ENCODE results near the gene GRID1. TPM values are rescaled to one million over a fixed set of nuclear protein-coding genes. Genes with fewer than 3 reads are reported as not detected.

Gene GRID1
- polyA plus RNA-seq, 4 donors, result 0.27 to 1.1 (median 0.40) TPM; not detected in 1

- Histone ChIP-seq H3K4me3 (ENCODE audit: low read depth in 1 of 3, low read length in 3 of 3) (no peak overlapping the region), H3K4me1 (ENCODE audit: control insufficient read depth in 3 of 3, insufficient read depth in 2 of 3, low read depth in 1 of 3, low read length in 2 of 3) (peaks cover 0 to 42% (median 3%) of the 10 kb centered on the region in 3 donors), H3K27me3 (ENCODE audit: control insufficient read depth in 3 of 3, insufficient read depth in 3 of 3, low read length in 3 of 3) (peaks cover 23 to 54% (median 26%) of the 10 kb centered on the region in 3 donors), H3K36me3 (ENCODE audit: control insufficient read depth in 3 of 3, insufficient read depth in 2 of 3, low read depth in 1 of 3, low read length in 3 of 3) (no peaks in the 10 kb centered on the region), H3K27ac (ENCODE audit: low read depth in 1 of 3, low read length in 2 of 3) (no peak overlapping the region), H3K9me3 (ENCODE audit: control insufficient read depth in 2 of 2, insufficient read depth in 1 of 2, low read depth in 1 of 2, low read length in 1 of 2) (no peaks in the 10 kb centered on the region)
- FAIRE-seq, result no peak
- DNase-seq, result peak in 1 of 2 donors; percentile 28
- WGBS, 3 donors, result 20 to 39% (median 26%) methylated on average over 29 of the region's 29 CpGs
These were observed 2.6 kb downstream of the GRID1 start for GRCh38 chr10:86363833-86364490.

DNA sequence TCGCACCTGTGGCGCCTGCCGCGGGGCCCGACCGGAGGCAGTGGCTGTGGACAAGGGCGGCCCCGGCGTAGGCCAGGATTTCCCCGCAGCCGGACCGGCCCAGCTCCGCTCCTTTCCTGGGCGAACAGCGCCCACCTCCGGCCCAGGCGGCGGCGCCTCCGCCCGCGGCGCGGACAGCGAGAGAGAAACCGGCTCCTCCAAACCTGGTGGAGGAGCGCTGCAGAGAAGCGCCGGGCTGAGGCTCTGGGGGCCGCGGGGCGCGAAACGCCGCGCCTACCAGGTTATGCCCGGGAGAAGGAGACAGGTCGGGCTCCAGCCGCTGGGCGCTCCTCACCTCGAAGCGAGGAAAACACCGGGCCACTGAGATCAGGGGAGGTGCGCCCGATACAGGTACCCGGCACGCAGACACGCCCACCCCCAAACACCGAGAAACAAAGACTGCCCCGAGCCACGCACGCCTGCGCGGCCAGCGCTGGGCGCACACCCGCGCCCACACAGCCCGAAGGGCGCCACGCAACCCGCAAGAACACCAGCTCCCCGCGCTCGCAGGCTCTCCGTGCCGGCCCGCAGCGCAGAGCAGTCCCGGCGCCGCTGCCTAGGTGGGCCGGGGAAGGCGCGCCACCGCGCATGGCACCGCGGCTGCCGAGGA, 3.3 kb downstream of the GRID1 start:
- FAIRE-seq (no peak), DNase-seq (peak in 1 of 2 donors; percentile 71)
- Histone ChIP-seq H3K4me1 (ENCODE audit: control insufficient read depth in 3 of 3, insufficient read depth in 2 of 3, low read depth in 1 of 3, low read length in 2 of 3) (peaks cover 0 to 42% (median 3%) of the 10 kb centered on the region in 3 donors), H3K27ac (ENCODE audit: low read depth in 1 of 3, low read length in 2 of 3) (no peak overlapping the region), H3K4me3 (ENCODE audit: low read depth in 1 of 3, low read length in 3 of 3) (no peak overlapping the region), H3K27me3 (ENCODE audit: control insufficient read depth in 3 of 3, insufficient read depth in 3 of 3, low read length in 3 of 3) (peaks cover 21 to 47% (median 23%) of the 10 kb centered on the region in 3 donors), H3K9me3 (ENCODE audit: control insufficient read depth in 2 of 2, insufficient read depth in 1 of 2, low read depth in 1 of 2, low read length in 1 of 2) (no peaks in the 10 kb centered on the region), H3K36me3 (ENCODE audit: control insufficient read depth in 3 of 3, insufficient read depth in 2 of 3, low read depth in 1 of 3, low read length in 3 of 3) (no peaks in the 10 kb centered on the region)
- 3 to 27% (median 14%) methylated on average over 56 to 80 of the region's 80 CpGs for WGBS, 3 donors

DNA sequence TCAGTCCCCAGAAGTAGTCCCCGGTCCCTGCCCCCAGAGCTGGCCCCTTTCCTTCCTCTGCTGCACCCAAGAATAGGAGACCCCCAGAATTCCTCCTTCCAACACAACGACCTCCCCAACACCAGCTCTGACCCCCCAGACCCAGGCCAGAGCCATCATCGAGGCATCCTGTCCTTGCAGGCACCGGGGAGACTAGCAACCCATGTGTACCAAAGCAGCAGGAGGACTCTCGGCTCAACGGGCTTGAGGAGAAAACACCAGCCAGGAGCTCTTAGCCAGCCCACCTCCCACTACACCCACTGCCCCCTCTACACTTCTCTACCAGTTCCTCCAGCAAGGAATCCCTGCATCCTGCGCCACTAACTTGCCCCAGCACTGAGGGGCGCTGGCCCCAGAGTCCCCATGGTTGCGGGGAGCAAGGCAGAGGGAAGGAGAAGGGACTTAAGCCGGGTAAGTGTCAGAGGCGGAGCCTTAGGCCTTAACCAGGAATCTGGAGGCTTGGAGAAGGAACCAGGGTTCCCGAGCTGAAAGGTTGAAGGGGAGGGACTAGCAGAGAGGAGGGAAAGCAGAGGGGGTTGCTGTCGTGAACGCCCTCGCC, 3.9 kb downstream of the GRID1 start:
- no peaks in the 10 kb centered on the region for H3K9me3 ChIP-seq (ENCODE audit: control insufficient read depth in 2 of 2, insufficient read depth in 1 of 2, low read depth in 1 of 2, low read length in 1 of 2)
- no peak overlapping the region for H3K27ac ChIP-seq (ENCODE audit: low read depth in 1 of 3, low read length in 2 of 3)
- H3K36me3 ChIP-seq (ENCODE audit: control insufficient read depth in 3 of 3, insufficient read depth in 2 of 3, low read depth in 1 of 3, low read length in 3 of 3), result no peaks in the 10 kb centered on the region
- peaks cover 0 to 42% (median 3%) of the 10 kb centered on the region in 3 donors for H3K4me1 ChIP-seq (ENCODE audit: control insufficient read depth in 3 of 3, insufficient read depth in 2 of 3, low read depth in 1 of 3, low read length in 2 of 3)
- 44 to 56% (median 46%) methylated on average over 15 of the region's 15 CpGs for WGBS, 3 donors
- no peak overlapping the region for H3K4me3 ChIP-seq (ENCODE audit: low read depth in 1 of 3, low read length in 3 of 3)
- no peak for DNase-seq
- no peak for FAIRE-seq
- peaks cover 16 to 41% (median 19%) of the 10 kb centered on the region in 3 donors for H3K27me3 ChIP-seq (ENCODE audit: control insufficient read depth in 3 of 3, insufficient read depth in 3 of 3, low read length in 3 of 3)

DNA sequence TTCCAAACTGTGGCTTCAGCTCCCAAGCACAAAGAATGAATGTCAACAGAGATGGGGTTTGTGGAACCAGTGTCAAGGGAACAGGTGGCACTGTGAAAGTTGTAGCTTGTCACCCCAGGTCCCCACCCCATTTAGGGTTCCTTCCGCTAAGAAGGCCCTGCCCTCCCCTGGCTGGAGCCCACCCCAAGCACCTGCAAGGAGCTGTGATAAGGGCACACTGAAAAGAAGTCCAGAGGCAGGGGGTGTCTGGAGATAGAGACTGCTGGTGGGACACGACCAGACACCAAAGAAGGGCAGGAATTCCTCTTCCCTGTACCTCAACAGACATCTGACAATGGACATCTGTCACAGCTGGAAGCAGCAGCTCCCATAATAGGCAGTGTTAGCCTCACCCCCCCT, 4.5 kb downstream of the GRID1 start:
- FAIRE-seq (no peak), DNase-seq (no peak)
- H3K36me3 ChIP-seq (ENCODE audit: control insufficient read depth in 3 of 3, insufficient read depth in 2 of 3, low read depth in 1 of 3, low read length in 3 of 3), result no peaks in the 10 kb centered on the region
- H3K27me3 ChIP-seq (ENCODE audit: control insufficient read depth in 3 of 3, insufficient read depth in 3 of 3, low read length in 3 of 3), result peaks cover 13 to 35% (median 19%) of the 10 kb centered on the region in 3 donors
- H3K27ac ChIP-seq (ENCODE audit: low read depth in 1 of 3, low read length in 2 of 3), result no peak overlapping the region
- no peak overlapping the region for H3K4me3 ChIP-seq (ENCODE audit: low read depth in 1 of 3, low read length in 3 of 3)
- whole genome bisulfite sequencing, 3 donors, result 35 to 86% (median 59%) methylated on average over 2 of the region's 2 CpGs
- no peaks in the 10 kb centered on the region for H3K9me3 ChIP-seq (ENCODE audit: control insufficient read depth in 2 of 2, insufficient read depth in 1 of 2, low read depth in 1 of 2, low read length in 1 of 2)
- H3K4me1 ChIP-seq (ENCODE audit: control insufficient read depth in 3 of 3, insufficient read depth in 2 of 3, low read depth in 1 of 3, low read length in 2 of 3), result peaks cover 0 to 42% (median 3%) of the 10 kb centered on the region in 3 donors

DNA sequence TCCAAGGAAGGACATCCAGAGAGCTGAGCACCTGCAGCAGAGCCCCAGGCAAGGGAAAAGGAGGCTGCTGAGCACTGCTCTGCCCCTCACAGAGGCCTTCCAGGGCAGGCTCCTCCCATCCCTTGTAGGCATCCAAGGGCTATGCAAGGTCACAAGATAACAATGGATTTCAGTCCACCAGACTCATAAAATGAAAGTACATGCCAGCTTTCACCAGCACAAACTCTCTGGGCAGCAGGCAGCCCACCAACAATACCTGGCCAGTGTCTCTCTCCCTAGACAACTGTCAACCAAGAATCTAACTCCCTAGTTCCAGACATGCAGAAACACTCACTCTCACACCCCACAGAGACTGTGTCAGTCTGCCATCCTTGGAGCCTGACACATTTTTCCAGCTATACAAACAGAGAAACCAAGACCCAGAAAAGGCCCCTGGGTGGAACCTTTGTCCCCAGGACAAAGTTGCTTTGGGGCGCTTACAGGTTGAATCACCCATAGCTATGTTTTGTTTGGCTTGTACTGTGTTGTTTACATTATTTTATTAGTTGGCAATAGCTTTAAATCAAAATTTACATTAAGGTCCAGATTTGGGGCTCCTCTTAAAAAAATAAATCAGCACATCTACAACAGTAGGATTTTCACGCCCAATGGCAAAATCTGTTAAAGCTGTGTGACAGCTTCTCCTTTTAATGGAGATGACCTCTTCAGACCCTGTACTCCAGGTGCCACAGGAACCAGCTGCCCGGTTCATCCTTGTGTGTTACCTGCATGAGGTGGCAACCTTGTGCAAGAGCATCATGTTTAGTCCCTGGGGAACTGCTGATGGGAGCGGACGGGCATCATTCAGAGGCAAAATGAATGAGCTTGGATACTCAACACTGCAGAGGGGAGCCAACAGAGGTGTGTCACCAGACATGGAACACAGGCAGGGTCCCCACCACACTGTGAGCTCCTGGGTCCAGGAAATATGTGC, 5.2 kb downstream of the GRID1 start:
- Histone ChIP-seq H3K27ac (ENCODE audit: low read depth in 1 of 3, low read length in 2 of 3) (peak overlapping the region in 1 of 3 donors; percentile 59), H3K4me3 (ENCODE audit: low read depth in 1 of 3, low read length in 3 of 3) (no peak overlapping the region), H3K27me3 (ENCODE audit: control insufficient read depth in 3 of 3, insufficient read depth in 3 of 3, low read length in 3 of 3) (peaks cover 11 to 32% (median 14%) of the 10 kb centered on the region in 3 donors), H3K36me3 (ENCODE audit: control insufficient read depth in 3 of 3, insufficient read depth in 2 of 3, low read depth in 1 of 3, low read length in 3 of 3) (no peaks in the 10 kb centered on the region), H3K9me3 (ENCODE audit: control insufficient read depth in 2 of 2, insufficient read depth in 1 of 2, low read depth in 1 of 2, low read length in 1 of 2) (no peaks in the 10 kb centered on the region), H3K4me1 (ENCODE audit: control insufficient read depth in 3 of 3, insufficient read depth in 2 of 3, low read depth in 1 of 3, low read length in 2 of 3) (peaks cover 0 to 42% (median 3%) of the 10 kb centered on the region in 3 donors)
- peak in 1 of 2 donors; percentile 76 for DNase-seq
- 43 to 76% (median 65%) methylated on average over 5 of the region's 5 CpGs for WGBS, 3 donors
- FAIRE-seq, result no peak

DNA sequence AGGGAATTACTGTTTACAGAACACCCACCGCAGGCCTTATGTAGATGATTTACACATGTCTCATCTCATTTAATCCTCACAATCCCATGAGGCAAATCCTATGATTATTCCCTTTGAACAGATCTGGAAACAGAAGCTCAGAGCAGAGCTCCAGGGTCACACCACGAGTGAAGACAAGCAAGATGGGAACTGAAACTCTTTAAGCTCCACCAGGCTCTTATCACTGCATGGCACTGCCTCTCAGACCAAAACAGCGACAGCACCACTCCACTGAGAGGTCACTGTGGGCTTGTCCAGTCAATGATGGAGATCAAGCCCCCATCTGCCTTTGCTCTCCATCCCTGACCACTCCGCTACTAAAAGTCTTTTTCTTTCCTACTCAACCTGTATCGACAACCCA, 5.9 kb downstream of the GRID1 start:
- H3K36me3 ChIP-seq (ENCODE audit: control insufficient read depth in 3 of 3, insufficient read depth in 2 of 3, low read depth in 1 of 3, low read length in 3 of 3), result no peaks in the 10 kb centered on the region
- no peaks in the 10 kb centered on the region for H3K9me3 ChIP-seq (ENCODE audit: control insufficient read depth in 2 of 2, insufficient read depth in 1 of 2, low read depth in 1 of 2, low read length in 1 of 2)
- H3K27ac ChIP-seq (ENCODE audit: low read depth in 1 of 3, low read length in 2 of 3), result no peak overlapping the region
- FAIRE-seq (no peak), DNase-seq (no peak)
- no peak overlapping the region for H3K4me3 ChIP-seq (ENCODE audit: low read depth in 1 of 3, low read length in 3 of 3)
- WGBS, 3 donors, result 73 to 85% (median 80%) methylated on average over 5 of the region's 5 CpGs
- H3K27me3 ChIP-seq (ENCODE audit: control insufficient read depth in 3 of 3, insufficient read depth in 3 of 3, low read length in 3 of 3), result peaks cover 10 to 37% (median 11%) of the 10 kb centered on the region in 3 donors
- peaks cover 0 to 42% (median 3%) of the 10 kb centered on the region in 3 donors for H3K4me1 ChIP-seq (ENCODE audit: control insufficient read depth in 3 of 3, insufficient read depth in 2 of 3, low read depth in 1 of 3, low read length in 2 of 3)

DNA sequence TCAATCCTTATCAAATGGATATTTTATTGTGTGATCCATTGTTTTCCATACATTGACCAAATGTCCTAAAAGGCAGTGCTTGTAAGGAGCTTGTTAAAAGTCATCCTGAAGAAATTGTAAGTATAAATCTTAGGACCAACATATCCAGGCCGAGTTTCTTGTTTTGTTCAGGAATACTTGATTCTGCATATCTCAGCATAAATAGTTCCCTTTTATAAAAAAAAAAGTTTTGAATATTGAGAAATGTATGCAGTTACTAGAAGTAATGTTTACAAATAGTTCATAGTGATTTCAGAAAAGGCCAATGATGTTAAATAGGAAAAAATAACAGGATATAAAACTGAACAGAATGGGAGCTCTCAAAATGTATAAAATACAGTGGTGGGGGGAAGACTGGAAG, 6.6 kb downstream of the GRID1 start:
- no peak overlapping the region for H3K27ac ChIP-seq (ENCODE audit: low read depth in 1 of 3, low read length in 2 of 3)
- FAIRE-seq (no peak), DNase-seq (no peak)
- 57 to 84% (median 73%) methylated on average over 1 of the region's 1 CpG for WGBS, 3 donors
- no peaks in the 10 kb centered on the region for H3K36me3 ChIP-seq (ENCODE audit: control insufficient read depth in 3 of 3, insufficient read depth in 2 of 3, low read depth in 1 of 3, low read length in 3 of 3)
- H3K4me1 ChIP-seq (ENCODE audit: control insufficient read depth in 3 of 3, insufficient read depth in 2 of 3, low read depth in 1 of 3, low read length in 2 of 3), result peaks cover 0 to 38% (median 3%) of the 10 kb centered on the region in 3 donors
- H3K27me3 ChIP-seq (ENCODE audit: control insufficient read depth in 3 of 3, insufficient read depth in 3 of 3, low read length in 3 of 3), result peaks cover 10 to 33% (median 11%) of the 10 kb centered on the region in 3 donors
- no peaks in the 10 kb centered on the region for H3K9me3 ChIP-seq (ENCODE audit: control insufficient read depth in 2 of 2, insufficient read depth in 1 of 2, low read depth in 1 of 2, low read length in 1 of 2)
- H3K4me3 ChIP-seq (ENCODE audit: low read depth in 1 of 3, low read length in 3 of 3), result no peak overlapping the region

DNA sequence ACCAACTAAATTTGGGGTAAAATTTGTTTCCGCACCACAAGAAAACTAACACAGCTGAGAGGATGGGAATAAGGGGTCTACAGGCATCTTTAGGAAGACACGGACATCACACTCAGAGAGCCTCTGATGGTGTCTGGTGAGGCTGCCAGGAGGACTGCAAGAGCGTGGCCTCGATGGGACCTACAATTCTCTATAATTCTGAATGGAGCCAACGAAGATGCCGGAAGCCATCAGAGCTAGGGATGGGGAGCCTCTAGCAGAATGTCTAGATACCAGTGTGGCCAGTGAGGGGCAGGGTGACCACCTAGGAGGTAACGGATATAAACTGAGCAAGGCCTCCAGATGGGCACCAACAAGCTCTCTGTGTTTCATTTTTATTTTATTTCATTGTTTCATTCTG, 7.5 kb downstream of the GRID1 start:
- Histone ChIP-seq H3K36me3 (ENCODE audit: control insufficient read depth in 3 of 3, insufficient read depth in 2 of 3, low read depth in 1 of 3, low read length in 3 of 3) (no peaks in the 10 kb centered on the region), H3K27ac (ENCODE audit: low read depth in 1 of 3, low read length in 2 of 3) (no peak overlapping the region), H3K9me3 (ENCODE audit: control insufficient read depth in 2 of 2, insufficient read depth in 1 of 2, low read depth in 1 of 2, low read length in 1 of 2) (no peaks in the 10 kb centered on the region), H3K4me1 (ENCODE audit: control insufficient read depth in 3 of 3, insufficient read depth in 2 of 3, low read depth in 1 of 3, low read length in 2 of 3) (peaks cover 0 to 30% (median 3%) of the 10 kb centered on the region in 3 donors), H3K27me3 (ENCODE audit: control insufficient read depth in 3 of 3, insufficient read depth in 3 of 3, low read length in 3 of 3) (peaks cover 5 to 25% (median 9%) of the 10 kb centered on the region in 3 donors), H3K4me3 (ENCODE audit: low read depth in 1 of 3, low read length in 3 of 3) (no peak overlapping the region)
- DNase-seq (no peak), FAIRE-seq (no peak)
- WGBS, 3 donors, result 92 to 96% (median 94%) methylated on average over 7 of the region's 7 CpGs
